ENCODE results near the gene HOOK1.

HOOK1 gene

GRCh38 chr1:59814901-59815825, at the start of gene HOOK1:
TSS of gene HOOK1 (plus strand) at chr1:59814949. CDS start at chr1:59815118, 169 bp downstream.
- peak within 1 kb of the TSS; percentile 78 for H3K4me3 ChIP-seq (ENCODE audit: low read length)

DNA sequence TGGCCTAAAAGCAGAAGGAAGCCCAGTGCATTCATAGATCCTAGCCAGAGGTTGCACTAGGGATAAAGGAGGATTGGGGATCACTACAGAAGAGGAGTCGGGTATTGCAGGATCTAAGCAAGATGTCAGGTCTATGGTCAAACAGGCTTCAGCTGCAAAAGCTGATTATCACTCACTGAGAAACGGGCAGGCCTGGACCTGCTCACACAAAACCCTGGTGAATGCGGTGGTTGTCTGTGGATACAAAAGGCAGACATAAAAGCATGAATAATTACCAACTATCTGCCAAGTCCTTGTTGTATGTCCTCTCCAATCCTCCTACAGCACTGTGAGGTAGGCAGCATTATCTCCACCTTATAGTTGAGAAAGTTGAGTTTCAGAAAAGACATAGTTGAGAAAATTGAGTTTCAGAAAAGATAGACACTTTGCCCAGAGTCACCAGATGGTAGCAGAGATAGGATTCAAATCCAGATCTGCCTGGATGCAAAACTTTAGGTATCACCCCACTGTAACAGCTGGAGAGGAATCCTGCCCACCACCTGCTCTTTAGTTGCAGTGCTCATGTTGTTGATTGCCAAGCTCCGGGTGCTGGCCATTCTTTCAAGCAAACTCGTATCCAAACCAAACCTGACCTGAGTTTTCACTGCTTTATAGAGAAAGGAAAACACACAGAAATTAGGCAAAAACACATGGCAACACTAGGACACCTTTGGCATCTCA, 49.6 kb upstream of the HOOK1 start:
- no peak overlapping the region for H3K4me3 ChIP-seq (ENCODE audit: low read length)
- no peak overlapping the region for H3K27ac ChIP-seq (ENCODE audit: low read length)
- H3K4me1 ChIP-seq (ENCODE audit: insufficient read depth, low read length): peaks cover 9% of the 10 kb centered on the region; the same call in 1 of the 2 replicates
- no peaks in the 10 kb centered on the region for H3K9me3 ChIP-seq (ENCODE audit: insufficient read depth, low read depth, low read length)
- no peaks in the 10 kb centered on the region for H3K36me3 ChIP-seq (ENCODE audit: insufficient read depth, low read depth, low read length)
- H3K27me3 ChIP-seq (ENCODE audit: insufficient read depth, low read length): no peaks in the 10 kb centered on the region
- H3K9ac ChIP-seq (ENCODE audit: low read depth, low read length): no peak overlapping the region

More at GRCh38 chr1:59814901-59815825, at the start of gene HOOK1:
- H3K9ac ChIP-seq (ENCODE audit: low read depth, low read length): peak within 1 kb of the TSS; percentile 68
- H3K9me3 ChIP-seq (ENCODE audit: insufficient read depth, low read depth, low read length): no peaks in the 10 kb centered on the region
- H3K36me3 ChIP-seq (ENCODE audit: insufficient read depth, low read depth, low read length): no peaks in the 10 kb centered on the region
- H3K27me3 ChIP-seq (ENCODE audit: insufficient read depth, low read length): peaks cover 22% of the 10 kb centered on the region
- peaks cover 13% of the 10 kb centered on the region; the same call in 1 of the 2 replicates for H3K4me1 ChIP-seq (ENCODE audit: insufficient read depth, low read length)
- no peak within 1 kb of the TSS for H3K27ac ChIP-seq (ENCODE audit: low read length)

- peaks cover 9% of the 10 kb centered on the region; the same call in 1 of the 2 replicates for H3K4me1 ChIP-seq (ENCODE audit: insufficient read depth, low read length)
- no peaks in the 10 kb centered on the region for H3K27me3 ChIP-seq (ENCODE audit: insufficient read depth, low read length)
- no peak overlapping the region for H3K27ac ChIP-seq (ENCODE audit: low read length)
- H3K9ac ChIP-seq (ENCODE audit: low read depth, low read length): no peak overlapping the region
- H3K4me3 ChIP-seq (ENCODE audit: low read length): no peak overlapping the region
- H3K9me3 ChIP-seq (ENCODE audit: insufficient read depth, low read depth, low read length): no peaks in the 10 kb centered on the region
- no peaks in the 10 kb centered on the region for H3K36me3 ChIP-seq (ENCODE audit: insufficient read depth, low read depth, low read length)
Measured at GRCh38 chr1:59766227-59766855, 48.4 kb upstream of the HOOK1 start.

GRCh38 chr1:59767119-59767518, 47.6 kb upstream of the HOOK1 start:
- H3K4me1 ChIP-seq (ENCODE audit: insufficient read depth, low read length): peaks cover 9% of the 10 kb centered on the region; the same call in 1 of the 2 replicates

GRCh38 chr1:59768792-59769735, 45.7 kb upstream of the HOOK1 start:
- Histone ChIP-seq H3K36me3 (ENCODE audit: insufficient read depth, low read depth, low read length) (no peaks in the 10 kb centered on the region), H3K27me3 (ENCODE audit: insufficient read depth, low read length) (no peaks in the 10 kb centered on the region), H3K9me3 (ENCODE audit: insufficient read depth, low read depth, low read length) (no peaks in the 10 kb centered on the region), H3K4me1 (ENCODE audit: insufficient read depth, low read length) (peaks cover 9% of the 10 kb centered on the region; the same call in 1 of the 2 replicates), H3K4me3 (ENCODE audit: low read length) (no peak overlapping the region), H3K9ac (ENCODE audit: low read depth, low read length) (no peak overlapping the region), H3K27ac (ENCODE audit: low read length) (no peak overlapping the region)

More at GRCh38 chr1:59767119-59767518, 47.6 kb upstream of the HOOK1 start:
- Histone ChIP-seq H3K4me3 (ENCODE audit: low read length) (no peak overlapping the region), H3K9ac (ENCODE audit: low read depth, low read length) (no peak overlapping the region), H3K36me3 (ENCODE audit: insufficient read depth, low read depth, low read length) (no peaks in the 10 kb centered on the region), H3K9me3 (ENCODE audit: insufficient read depth, low read depth, low read length) (no peaks in the 10 kb centered on the region), H3K27ac (ENCODE audit: low read length) (no peak overlapping the region), H3K27me3 (ENCODE audit: insufficient read depth, low read length) (no peaks in the 10 kb centered on the region)

- Histone ChIP-seq H3K9me3 (ENCODE audit: insufficient read depth, low read depth, low read length) (no peaks in the 10 kb centered on the region), H3K4me3 (ENCODE audit: low read length) (no peak overlapping the region), H3K9ac (ENCODE audit: low read depth, low read length) (no peak overlapping the region), H3K4me1 (ENCODE audit: insufficient read depth, low read length) (peaks cover 9% of the 10 kb centered on the region; the same call in 1 of the 2 replicates), H3K27ac (ENCODE audit: low read length) (no peak overlapping the region), H3K27me3 (ENCODE audit: insufficient read depth, low read length) (no peaks in the 10 kb centered on the region), H3K36me3 (ENCODE audit: insufficient read depth, low read depth, low read length) (no peaks in the 10 kb centered on the region)
Measured at GRCh38 chr1:59769736-59770095, 45.0 kb upstream of the HOOK1 start.

- Histone ChIP-seq H3K27ac (ENCODE audit: low read length) (no peak overlapping the region), H3K9me3 (ENCODE audit: insufficient read depth, low read depth, low read length) (no peaks in the 10 kb centered on the region), H3K27me3 (ENCODE audit: insufficient read depth, low read length) (no peaks in the 10 kb centered on the region), H3K4me3 (ENCODE audit: low read length) (no peak overlapping the region), H3K4me1 (ENCODE audit: insufficient read depth, low read length) (peaks cover 7% of the 10 kb centered on the region; the same call in 1 of the 2 replicates), H3K36me3 (ENCODE audit: insufficient read depth, low read depth, low read length) (no peaks in the 10 kb centered on the region), H3K9ac (ENCODE audit: low read depth, low read length) (no peak overlapping the region)
Measured at GRCh38 chr1:59771361-59771760, 43.4 kb upstream of the HOOK1 start.

DNA sequence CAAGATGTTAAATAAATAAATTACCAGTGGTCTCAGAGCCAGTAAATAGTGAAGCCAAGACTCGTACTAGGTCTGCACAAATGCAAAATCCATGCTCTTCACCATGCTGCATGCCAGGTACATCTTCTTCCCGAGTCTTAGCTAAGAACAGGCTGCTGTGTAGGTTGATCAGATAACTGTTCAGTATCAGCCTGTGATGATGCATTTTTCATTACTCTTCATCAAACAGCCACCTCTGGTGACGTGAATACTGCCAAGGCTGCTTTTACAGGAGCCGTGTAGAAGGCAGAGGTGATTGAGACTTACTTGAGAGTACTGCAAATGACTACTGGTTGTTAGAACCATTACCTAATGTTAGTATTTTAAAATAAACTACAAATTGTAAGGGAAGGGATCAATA, 39.3 kb upstream of the HOOK1 start:
- H3K27me3 ChIP-seq (ENCODE audit: insufficient read depth, low read length): no peaks in the 10 kb centered on the region
- no peak overlapping the region for H3K4me3 ChIP-seq (ENCODE audit: low read length)
- H3K36me3 ChIP-seq (ENCODE audit: insufficient read depth, low read depth, low read length): no peaks in the 10 kb centered on the region
- H3K4me1 ChIP-seq (ENCODE audit: insufficient read depth, low read length): no peaks in the 10 kb centered on the region
- no peaks in the 10 kb centered on the region for H3K9me3 ChIP-seq (ENCODE audit: insufficient read depth, low read depth, low read length)
- H3K27ac ChIP-seq (ENCODE audit: low read length): no peak overlapping the region
- no peak overlapping the region for H3K9ac ChIP-seq (ENCODE audit: low read depth, low read length)

- Histone ChIP-seq H3K27me3 (ENCODE audit: insufficient read depth, low read length) (no peaks in the 10 kb centered on the region), H3K4me1 (ENCODE audit: insufficient read depth, low read length) (no peaks in the 10 kb centered on the region), H3K4me3 (ENCODE audit: low read length) (no peak overlapping the region), H3K9ac (ENCODE audit: low read depth, low read length) (no peak overlapping the region), H3K9me3 (ENCODE audit: insufficient read depth, low read depth, low read length) (no peaks in the 10 kb centered on the region), H3K36me3 (ENCODE audit: insufficient read depth, low read depth, low read length) (no peaks in the 10 kb centered on the region), H3K27ac (ENCODE audit: low read length) (no peak overlapping the region)
Measured at GRCh38 chr1:59776960-59777852, 37.5 kb upstream of the HOOK1 start.

- H3K27me3 ChIP-seq (ENCODE audit: insufficient read depth, low read length): no peaks in the 10 kb centered on the region
- H3K4me3 ChIP-seq (ENCODE audit: low read length): no peak overlapping the region
- no peak overlapping the region for H3K9ac ChIP-seq (ENCODE audit: low read depth, low read length)
- no peak overlapping the region for H3K27ac ChIP-seq (ENCODE audit: low read length)
- no peaks in the 10 kb centered on the region for H3K36me3 ChIP-seq (ENCODE audit: insufficient read depth, low read depth, low read length)
- H3K9me3 ChIP-seq (ENCODE audit: insufficient read depth, low read depth, low read length): no peaks in the 10 kb centered on the region
- H3K4me1 ChIP-seq (ENCODE audit: insufficient read depth, low read length): no peaks in the 10 kb centered on the region
Measured at GRCh38 chr1:59779949-59780348, 34.8 kb upstream of the HOOK1 start.

Data from iPS-20b (cell line).